Activated CD8-positive, alpha-beta T cell treated with anti-CD3 and anti-CD28 coated beads, Interleukin-2, amount 10 ng/mL, durations not matched to agents 7 days and 5 days (primary cell): Measurements from ENCODE around the gene TOMM6. TPM values are rescaled to one million over a fixed set of nuclear protein-coding genes. Genes with fewer than 3 reads are reported as not detected.
A peak's percentile ranks its signal among the peaks of the same experiment; 100 is the strongest.

Experiments
- ATAC-seq: fragments of 150-1000 bp; cut with Tn5 transposase; one replicate; pipeline ENCODE4 v1.10.0; 2021; ENCODE audit warnings: moderate library complexity
- CTCF ChIA-PET: fragments of 350-600 bp; sonication (Branson Sonifier 250); formaldehyde crosslinking; loops from one replicate; lab custom pipeline; 2021; ENCODE audit warnings: antibody characterized with exemption; lab: Charles Lee
- POLR2A ChIA-PET: fragments of 350-600 bp; sonication (Branson Sonifier 250); formaldehyde crosslinking; loops from one replicate; lab custom pipeline; 2021; ENCODE audit warnings: antibody characterized with exemption; lab: Charles Lee
- DNase-seq: peaks from one replicate; pipeline ENCODE4 v3.0.0-alpha.2; 2020
- H3K27ac Mint-ChIP-seq: one replicate; pipeline ENCODE4 v1.8.0; 2021; ENCODE audit warnings: mild to moderate bottlenecking, mixed read lengths
- H3K27me3 Mint-ChIP-seq: one replicate; pipeline ENCODE4 v1.8.0; 2021; ENCODE audit warnings: low read depth, mixed read lengths
- H3K36me3 Mint-ChIP-seq: one replicate; pipeline ENCODE4 v1.8.0; 2021; ENCODE audit warnings: low read depth, mixed read lengths
- H3K4me1 Mint-ChIP-seq: one replicate; pipeline ENCODE4 v1.8.0; 2021; ENCODE audit warnings: low read depth, mixed read lengths
- H3K4me3 Mint-ChIP-seq: one replicate; pipeline ENCODE4 v1.8.0; 2021; ENCODE audit warnings: mild to moderate bottlenecking, mixed read lengths
- H3K9me3 Mint-ChIP-seq: one replicate; pipeline ENCODE4 v1.8.0; 2022; ENCODE audit warnings: mixed read lengths; ENCODE audit not compliant: insufficient read depth
- total RNA-seq, 2 experiments: library from RNA; stranded (reverse); gene quantifications; one replicate each; pipeline ENCODE4 v1.2.3, GENCODE V29; 2021

The TOMM6 gene
- 100 to 1,000 TPM; 215 to 218 TPM for total RNA-seq

- peak within 1 kb of the TSS; percentile 93 for H3K4me3 Mint-ChIP-seq
- H3K27ac Mint-ChIP-seq: peak within 1 kb of the TSS; percentile 98
- CTCF ChIA-PET: interaction anchor here (0.6 to 14.3 kb wide), 48 partner anchors 9 to 777 kb away, joined by 3 to 286 read pairs (median 4); partner anchors contain the start of genes BYSL, CCND3, MED20 and MRPS10
- no peaks in the 10 kb centered on the region for H3K9me3 Mint-ChIP-seq
- peaks cover 8% of the 10 kb centered on the region for H3K27me3 Mint-ChIP-seq
- DNase-seq (peak; percentile 97), ATAC-seq (peak; percentile 86)
- H3K4me1 Mint-ChIP-seq: peaks cover 22% of the 10 kb centered on the region
- POLR2A ChIA-PET: interaction anchor here (0.7 to 3.5 kb wide), 14 partner anchors 9 to 263 kb away, joined by 3 to 33 read pairs (median 6); partner anchors contain the start of genes BYSL, MED20, TAF8 and USP49
- H3K36me3 Mint-ChIP-seq: peaks cover 32% of the 10 kb centered on the region
Measured at GRCh38 chr6:41787219-41787917, at the start of gene TOMM6. TOMM6 (plus strand) TSS chr6:41787694; CDS start chr6:41787698, 4 bp downstream.

GRCh38 chr6:41739041-41739440 lies 48.5 kb upstream of the TOMM6 start:
- Mint-ChIP-seq H3K4me3 (no peak overlapping the region), H3K27me3 (no peaks in the 10 kb centered on the region), H3K4me1 (peaks cover 7% of the 10 kb centered on the region), H3K36me3 (no peaks in the 10 kb centered on the region), H3K27ac (no peak overlapping the region), H3K9me3 (no peaks in the 10 kb centered on the region)
- POLR2A ChIA-PET: no interaction called here
- DNase-seq: no peak
- CTCF ChIA-PET: no interaction called here
- no peak for ATAC-seq

DNA sequence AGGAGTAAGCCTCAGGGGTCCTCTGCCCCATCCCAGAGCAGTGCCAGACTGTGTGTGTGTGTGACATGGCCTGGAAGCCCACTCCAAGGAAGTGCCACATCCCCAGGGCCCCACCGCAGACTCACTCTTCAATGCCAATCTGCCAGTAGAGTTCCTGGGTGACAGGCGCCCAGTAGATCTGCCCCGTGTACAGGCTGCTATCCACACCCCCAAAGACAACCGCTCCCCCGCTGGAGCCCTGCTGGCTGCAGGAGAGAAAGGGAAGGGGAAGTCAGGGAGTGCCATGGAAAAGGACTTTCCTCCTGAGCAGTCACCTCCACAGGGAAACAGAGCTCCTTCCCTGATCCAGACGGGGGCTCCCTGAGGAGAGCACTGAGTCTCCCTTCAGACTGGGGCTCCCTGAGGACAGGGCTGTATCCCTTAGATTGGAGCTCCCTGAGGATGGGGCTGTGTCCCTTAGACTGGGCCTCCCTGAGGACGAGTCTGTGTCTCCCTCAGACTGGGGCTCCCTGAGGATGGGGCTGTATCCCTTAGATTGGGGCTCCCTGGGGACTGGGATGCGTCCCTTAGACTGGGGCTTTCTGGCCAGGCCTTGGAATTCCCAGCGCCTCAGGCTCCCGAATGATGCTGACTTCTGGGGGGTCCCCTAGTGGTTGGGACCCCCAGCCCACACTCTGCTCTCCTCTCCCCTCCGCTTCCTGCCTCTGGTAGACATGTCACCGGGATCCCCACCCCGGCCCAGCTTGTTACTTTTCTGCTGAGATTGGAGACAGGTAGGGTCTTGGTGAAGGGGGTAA lies 46.9 kb upstream of the TOMM6 start:
- Mint-ChIP-seq H3K4me3 (no peak overlapping the region), H3K9me3 (no peaks in the 10 kb centered on the region), H3K27ac (no peak overlapping the region), H3K27me3 (no peaks in the 10 kb centered on the region), H3K36me3 (no peaks in the 10 kb centered on the region), H3K4me1 (peaks cover 7% of the 10 kb centered on the region)
- DNase-seq (no peak), ATAC-seq (no peak)
- CTCF ChIA-PET: no interaction called here
- POLR2A ChIA-PET: no interaction called here

GRCh38 chr6:41741625-41742490 lies 45.6 kb upstream of the TOMM6 start:
- Mint-ChIP-seq H3K4me3 (no peak overlapping the region), H3K9me3 (no peaks in the 10 kb centered on the region), H3K4me1 (no peaks in the 10 kb centered on the region), H3K27ac (no peak overlapping the region), H3K36me3 (no peaks in the 10 kb centered on the region), H3K27me3 (no peaks in the 10 kb centered on the region)
- ATAC-seq (no peak), DNase-seq (no peak)
- POLR2A ChIA-PET: no interaction called here
- CTCF ChIA-PET: no interaction called here

DNA sequence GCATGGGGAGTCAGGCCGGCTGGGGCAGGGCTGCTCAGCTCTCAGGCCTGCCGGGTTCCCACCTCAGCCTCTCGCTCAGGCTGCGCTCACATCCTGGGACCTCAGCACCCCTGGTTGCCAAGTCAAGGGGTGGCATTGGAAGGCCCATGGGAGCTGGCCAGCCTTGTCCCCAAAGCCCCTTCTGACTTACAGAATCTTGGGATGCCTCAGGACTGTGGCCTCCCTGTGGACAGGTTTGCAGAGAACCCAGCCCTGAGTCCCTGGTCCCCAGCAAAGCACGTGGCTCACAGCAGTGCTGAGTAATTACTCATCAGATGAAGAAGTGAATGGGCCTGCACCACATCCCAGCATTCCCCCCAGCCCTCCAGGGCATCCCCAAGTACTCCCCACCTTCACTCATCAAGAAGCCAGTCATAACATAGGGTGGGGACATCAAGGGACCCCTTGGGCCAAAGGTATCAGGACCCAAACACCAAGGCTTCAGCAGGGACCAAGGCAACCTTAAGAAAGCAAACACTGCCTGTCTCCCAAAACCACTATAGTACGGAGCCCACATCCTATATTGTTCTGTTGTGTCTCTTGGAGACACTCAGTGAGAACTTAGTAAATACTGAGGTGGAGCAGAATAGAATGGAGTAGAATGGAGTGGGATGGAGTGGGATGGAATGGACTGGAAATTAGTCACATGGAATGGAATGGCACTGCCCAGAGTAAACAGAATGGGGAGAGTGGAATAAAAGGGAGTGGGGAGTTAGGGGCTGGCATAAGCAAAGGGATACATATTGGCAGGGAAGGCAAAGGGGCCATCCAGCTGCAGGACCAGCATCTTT lies 43.9 kb upstream of the TOMM6 start:
- peaks cover 2% of the 10 kb centered on the region for H3K27me3 Mint-ChIP-seq
- DNase-seq: no peak
- no peaks in the 10 kb centered on the region for H3K36me3 Mint-ChIP-seq
- H3K4me3 Mint-ChIP-seq: no peak overlapping the region
- no peak for ATAC-seq
- ChIA-PET POLR2A (no interaction called here), CTCF (no interaction called here)
- H3K4me1 Mint-ChIP-seq: no peaks in the 10 kb centered on the region
- no peaks in the 10 kb centered on the region for H3K9me3 Mint-ChIP-seq
- H3K27ac Mint-ChIP-seq: no peak overlapping the region

GRCh38 chr6:41744236-41744787 lies 43.2 kb upstream of the TOMM6 start:
- ChIA-PET CTCF (no interaction called here), POLR2A (no interaction called here)
- H3K36me3 Mint-ChIP-seq: no peaks in the 10 kb centered on the region

DNA sequence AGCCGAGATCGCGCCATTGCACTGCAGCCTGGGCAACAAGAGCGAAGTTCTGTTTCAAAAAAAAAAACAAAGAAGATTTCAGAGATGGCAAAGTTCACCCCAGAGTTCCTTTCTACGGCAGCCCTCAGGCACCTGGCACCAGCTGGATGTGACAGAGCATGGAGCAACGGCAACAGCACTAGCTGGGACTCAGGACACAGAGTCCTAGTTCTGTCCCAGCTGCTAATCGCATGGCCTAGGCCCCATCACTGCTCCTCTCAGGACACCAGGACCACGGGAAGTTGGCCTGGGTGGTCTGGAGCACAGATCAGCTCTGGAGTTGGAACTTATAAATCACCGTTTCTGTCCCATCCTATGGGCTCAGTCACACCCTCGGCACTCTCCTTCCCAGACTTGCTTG lies 41.4 kb upstream of the TOMM6 start:
- Mint-ChIP-seq H3K4me1 (no peaks in the 10 kb centered on the region), H3K27me3 (peaks cover 6% of the 10 kb centered on the region), H3K9me3 (no peaks in the 10 kb centered on the region), H3K36me3 (no peaks in the 10 kb centered on the region), H3K4me3 (no peak overlapping the region), H3K27ac (no peak overlapping the region)
- ChIA-PET POLR2A (no interaction called here), CTCF (no interaction called here)
- ATAC-seq (no peak), DNase-seq (no peak)

More at GRCh38 chr6:41744236-41744787, 43.2 kb upstream of the TOMM6 start:
- Mint-ChIP-seq H3K4me3 (no peak overlapping the region), H3K9me3 (no peaks in the 10 kb centered on the region), H3K4me1 (no peaks in the 10 kb centered on the region), H3K27ac (no peak overlapping the region), H3K27me3 (peaks cover 2% of the 10 kb centered on the region)
- ATAC-seq (no peak), DNase-seq (no peak)

- CTCF ChIA-PET: no interaction called here
- H3K27ac Mint-ChIP-seq: no peak within 1 kb of the TSS
- H3K27me3 Mint-ChIP-seq: peaks cover 6% of the 10 kb centered on the region
- no peaks in the 10 kb centered on the region for H3K4me1 Mint-ChIP-seq
- POLR2A ChIA-PET: no interaction called here
- H3K4me3 Mint-ChIP-seq: no peak within 1 kb of the TSS
- DNase-seq (no peak), ATAC-seq (no peak)
- no peaks in the 10 kb centered on the region for H3K36me3 Mint-ChIP-seq
- H3K9me3 Mint-ChIP-seq: no peaks in the 10 kb centered on the region
Measured at GRCh38 chr6:41747256-41748101, 40.0 kb upstream of the TOMM6 start, which contains the start of gene PGC. PGC (minus strand) TSS chr6:41747397; CDS start chr6:41747334, 63 bp downstream.

GRCh38 chr6:41748102-41748477 lies 39.4 kb upstream of the TOMM6 start:
- CTCF ChIA-PET: interaction anchor here (1.2 kb wide), 1 partner anchor 40 kb away, joined by 3 read pairs; the partner anchor contains the start of gene TOMM6
- H3K27me3 Mint-ChIP-seq: peaks cover 7% of the 10 kb centered on the region
- ATAC-seq (no peak), DNase-seq (no peak)
- no peaks in the 10 kb centered on the region for H3K36me3 Mint-ChIP-seq
- no peaks in the 10 kb centered on the region for H3K9me3 Mint-ChIP-seq
- POLR2A ChIA-PET: no interaction called here
- H3K4me3 Mint-ChIP-seq: no peak overlapping the region
- H3K4me1 Mint-ChIP-seq: no peaks in the 10 kb centered on the region
- no peak overlapping the region for H3K27ac Mint-ChIP-seq

- H3K27me3 Mint-ChIP-seq: peaks cover 11% of the 10 kb centered on the region
- no peaks in the 10 kb centered on the region for H3K36me3 Mint-ChIP-seq
- H3K4me3 Mint-ChIP-seq: no peak overlapping the region
- ATAC-seq (no peak), DNase-seq (no peak)
- CTCF ChIA-PET: interaction anchor here (0.6 to 1.2 kb wide), 2 partner anchors 39 to 469 kb away, joined by 3 read pairs; partner anchors contain the start of gene TOMM6
- H3K4me1 Mint-ChIP-seq: no peaks in the 10 kb centered on the region
- H3K27ac Mint-ChIP-seq: no peak overlapping the region
- POLR2A ChIA-PET: no interaction called here
- no peaks in the 10 kb centered on the region for H3K9me3 Mint-ChIP-seq
Measured at GRCh38 chr6:41748542-41748941, 39.0 kb upstream of the TOMM6 start.
